HEK293 (cell line): Measurements from ENCODE around the gene GC.

ENCODE experiments used
- CTCF ChIA-PET: fragments of 350-600 bp; formaldehyde crosslinking; extraction: SDS; loops from one replicate; lab custom pipeline; 2021; ENCODE audit warnings: antibody characterized with exemption; lab: Yijun Ruan, JAX
- POLR2A ChIA-PET: fragments of 300-600 bp; formaldehyde crosslinking; extraction: SDS; loops from one replicate; lab custom pipeline; 2020; ENCODE audit warnings: antibody characterized with exemption, inconsistent platforms; lab: Yijun Ruan, JAX
- H3K27ac ChIP-seq: fragments of 200-500 bp; sonication (Bioruptor generic); 2 replicates; pipeline ENCODE4 v1.5.1; 2014; ENCODE audit warnings: low read depth, low read length, control low read depth, inconsistent platforms; ENCODE audit errors: extremely low read depth
- H3K36me3 ChIP-seq, 2 experiments: fragments of 200-500 bp in 1 of 2; sonication (Bioruptor generic) in 1 of 2; 1 replicate in 1 of 2; 2 replicates in 1 of 2; pipeline ENCODE4 v1.5.1; 2014 to 2017; ENCODE audit warnings: inconsistent platforms in 2 of 2, low read length in 2 of 2; ENCODE audit not compliant: control insufficient read depth in 2 of 2, insufficient read depth in 1 of 2
- H3K4me1 ChIP-seq: fragments of 200-500 bp; sonication (Bioruptor generic); 2 replicates; pipeline ENCODE4 v1.5.1; 2014; ENCODE audit warnings: mild to moderate bottlenecking, low read length, inconsistent platforms; ENCODE audit not compliant: control insufficient read depth, insufficient read depth
- H3K4me3 ChIP-seq: 2 replicates; pipeline ENCODE4 v1.5.1; 2011; ENCODE audit warnings: low read depth, mild to moderate bottlenecking, control low read depth, low read length, moderate library complexity
- H3K9me3 ChIP-seq: fragments of 200-500 bp; sonication (Bioruptor generic); 2 replicates; pipeline ENCODE4 v1.5.1; 2014; ENCODE audit warnings: low read depth, low read length, inconsistent platforms; ENCODE audit not compliant: control insufficient read depth, insufficient read depth
- ATF2 ChIP-seq: fragments of 450-650 bp; formaldehyde crosslinking; IDR thresholded peaks from 2 replicates; pipeline ENCODE4 v1.5.1; 2016; ENCODE audit warnings: missing biosample characterization, missing genetic modification characterization, low read depth
- ELK4 ChIP-seq: IDR thresholded peaks from 2 replicates; pipeline ENCODE4 v1.6.1; 2011; ENCODE audit warnings: mild to moderate bottlenecking, low read depth, low read length, borderline replicate concordance
- GLI4 ChIP-seq: fragments of 450-650 bp; formaldehyde crosslinking; IDR thresholded peaks from 2 replicates; pipeline ENCODE4 v1.5.1; 2016; ENCODE audit warnings: missing biosample characterization, missing genetic modification characterization
- GLIS2 ChIP-seq: fragments of 450-650 bp; formaldehyde crosslinking; IDR thresholded peaks from 2 replicates; pipeline ENCODE4 v1.5.1; 2016; ENCODE audit warnings: missing biosample characterization, missing genetic modification characterization
- HOXD13 ChIP-seq: sonication (generic); formaldehyde crosslinking; IDR thresholded peaks from 2 replicates; pipeline ENCODE4 v1.8.0; 2022; ENCODE audit warnings: missing genetic modification reagents, borderline replicate concordance
- REPIN1 ChIP-seq: fragments of 450-650 bp; formaldehyde crosslinking; IDR thresholded peaks from 2 replicates; pipeline ENCODE4 v1.5.1; 2017; ENCODE audit warnings: missing biosample characterization, missing genetic modification characterization, low read depth
- ZFP3 ChIP-seq: fragments of 450-650 bp; formaldehyde crosslinking; IDR thresholded peaks from 2 replicates; pipeline ENCODE4 v1.5.1; 2016; ENCODE audit warnings: low read depth, missing biosample characterization, missing genetic modification characterization
- ZFP41 ChIP-seq: fragments of 450-650 bp; formaldehyde crosslinking; IDR thresholded peaks from 2 replicates; pipeline ENCODE4 v1.5.1; 2016; ENCODE audit warnings: missing biosample characterization, missing genetic modification characterization, borderline replicate concordance
- ZFP69B ChIP-seq: fragments of 450-650 bp; formaldehyde crosslinking; IDR thresholded peaks from 2 replicates; pipeline ENCODE4 v1.5.1; 2016; ENCODE audit warnings: missing biosample characterization, missing genetic modification characterization
- ZNF146 ChIP-seq: fragments of 450-650 bp; formaldehyde crosslinking; IDR thresholded peaks from 2 replicates; pipeline ENCODE4 v1.5.1; 2016; ENCODE audit warnings: missing biosample characterization, missing genetic modification characterization
- ZNF155 ChIP-seq: fragments of 450-650 bp; formaldehyde crosslinking; IDR thresholded peaks from 2 replicates; pipeline ENCODE4 v1.5.1; 2016; ENCODE audit warnings: missing biosample characterization, missing genetic modification characterization
- ZNF157 ChIP-seq: fragments of 450-650 bp; formaldehyde crosslinking; IDR thresholded peaks from 2 replicates; pipeline ENCODE4 v1.5.1; 2016; ENCODE audit warnings: missing biosample characterization, missing genetic modification characterization
- ZNF16 ChIP-seq: fragments of 450-650 bp; formaldehyde crosslinking; IDR thresholded peaks from 2 replicates; pipeline ENCODE4 v1.5.1; 2016; ENCODE audit warnings: low read depth, missing biosample characterization, missing genetic modification characterization
- ZNF18 ChIP-seq: fragments of 450-650 bp; formaldehyde crosslinking; IDR thresholded peaks from 2 replicates; pipeline ENCODE4 v1.5.1; 2016; ENCODE audit warnings: missing biosample characterization, missing genetic modification characterization
- ZNF184 ChIP-seq: fragments of 450-650 bp; IDR thresholded peaks from 2 replicates; pipeline ENCODE4 v1.5.1; 2018; ENCODE audit warnings: missing biosample characterization, mild to moderate bottlenecking, missing genetic modification characterization
- ZNF223 ChIP-seq: fragments of 450-650 bp; formaldehyde crosslinking; IDR thresholded peaks from 2 replicates; pipeline ENCODE4 v1.5.1; 2016; ENCODE audit warnings: missing biosample characterization, missing genetic modification characterization
- ZNF266 ChIP-seq: fragments of 450-650 bp; formaldehyde crosslinking; IDR thresholded peaks from 2 replicates; pipeline ENCODE4 v1.5.1; 2016; ENCODE audit warnings: missing biosample characterization, missing genetic modification characterization, low read depth
- ZNF350 ChIP-seq: fragments of 450-650 bp; formaldehyde crosslinking; IDR thresholded peaks from 2 replicates; pipeline ENCODE4 v1.5.0; 2017; ENCODE audit warnings: missing biosample characterization, mild to moderate bottlenecking, missing genetic modification characterization
- ZNF560 ChIP-seq: fragments of 450-650 bp; formaldehyde crosslinking; IDR thresholded peaks from 2 replicates; pipeline ENCODE4 v1.5.1; 2017; ENCODE audit warnings: missing biosample characterization, missing genetic modification characterization, borderline replicate concordance
- ZNF768 ChIP-seq: fragments of 450-650 bp; formaldehyde crosslinking; IDR thresholded peaks from 2 replicates; pipeline ENCODE4 v1.5.1; 2018; ENCODE audit warnings: missing biosample characterization, mild to moderate bottlenecking, missing genetic modification characterization
- ZNF830 ChIP-seq: fragments of 450-650 bp; IDR thresholded peaks from 2 replicates; pipeline ENCODE4 v1.5.0; 2018; ENCODE audit warnings: missing biosample characterization, missing genetic modification characterization, low read depth, mild to moderate bottlenecking, moderate library complexity
- ZSCAN30 ChIP-seq: fragments of 450-650 bp; IDR thresholded peaks from 2 replicates; pipeline ENCODE4 v1.5.1; 2018; ENCODE audit warnings: missing biosample characterization, mild to moderate bottlenecking, missing genetic modification characterization, moderate library complexity
- ZXDB ChIP-seq: fragments of 450-650 bp; formaldehyde crosslinking; IDR thresholded peaks from 2 replicates; pipeline ENCODE4 v1.5.1; 2016; ENCODE audit warnings: missing biosample characterization, missing genetic modification characterization
- TF ChIP-seq, protein P1 (sequence below): fragments of 450-650 bp; formaldehyde crosslinking; IDR thresholded peaks from 2 replicates; pipeline ENCODE4 v1.5.1; 2016; ENCODE audit warnings: missing biosample characterization, missing genetic modification characterization
- TF ChIP-seq, protein P2 (sequence below): fragments of 450-650 bp; formaldehyde crosslinking; IDR thresholded peaks from 2 replicates; pipeline ENCODE4 v1.5.1; 2016; ENCODE audit warnings: missing biosample characterization, missing genetic modification characterization
- TF ChIP-seq, protein P3 (sequence below): fragments of 450-650 bp; formaldehyde crosslinking; IDR thresholded peaks from 2 replicates; pipeline ENCODE4 v1.5.1; 2016; ENCODE audit warnings: missing biosample characterization, missing genetic modification characterization

The GC gene

GRCh38 chr4:71827826-71828225, 43.9 kb upstream of the GC start:
- TF ChIP-seq ZNF18 (tag by site-specific recombination) (no peak), ZNF560 (tag by site-specific recombination) (no peak), ELK4 (no peak), ZFP69B (tag by site-specific recombination) (no peak), ZNF350 (tag by site-specific recombination) (no peak), GLIS2 (tag by site-specific recombination) (no peak), ZNF830 (tag by site-specific recombination) (no peak), HOXD13 (CRISPR knock-in tag) (no peak), ZFP41 (tag by site-specific recombination) (no peak), ZNF184 (tag by site-specific recombination) (no peak), ZNF16 (tag by site-specific recombination) (no peak), REPIN1 (tag by site-specific recombination) (no peak), ATF2 (tag by site-specific recombination) (no peak), ZNF157 (tag by site-specific recombination) (no peak), ZNF155 (tag by site-specific recombination) (no peak), ZXDB (tag by site-specific recombination) (no peak)
- TF ChIP-seq, protein P1, sequence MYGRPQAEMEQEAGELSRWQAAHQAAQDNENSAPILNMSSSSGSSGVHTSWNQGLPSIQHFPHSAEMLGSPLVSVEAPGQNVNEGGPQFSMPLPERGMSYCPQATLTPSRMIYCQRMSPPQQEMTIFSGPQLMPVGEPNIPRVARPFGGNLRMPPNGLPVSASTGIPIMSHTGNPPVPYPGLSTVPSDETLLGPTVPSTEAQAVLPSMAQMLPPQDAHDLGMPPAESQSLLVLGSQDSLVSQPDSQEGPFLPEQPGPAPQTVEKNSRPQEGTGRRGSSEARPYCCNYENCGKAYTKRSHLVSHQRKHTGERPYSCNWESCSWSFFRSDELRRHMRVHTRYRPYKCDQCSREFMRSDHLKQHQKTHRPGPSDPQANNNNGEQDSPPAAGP (tag by site-specific recombination): no peak
- H3K4me3 ChIP-seq: no peak overlapping the region
- no peaks in the 10 kb centered on the region for H3K4me1 ChIP-seq
- no peaks in the 10 kb centered on the region for H3K36me3 ChIP-seq
- no peak overlapping the region for H3K27ac ChIP-seq
- CTCF ChIA-PET: no interaction called here
- no peaks in the 10 kb centered on the region for H3K9me3 ChIP-seq
- POLR2A ChIA-PET: no interaction called here

DNA sequence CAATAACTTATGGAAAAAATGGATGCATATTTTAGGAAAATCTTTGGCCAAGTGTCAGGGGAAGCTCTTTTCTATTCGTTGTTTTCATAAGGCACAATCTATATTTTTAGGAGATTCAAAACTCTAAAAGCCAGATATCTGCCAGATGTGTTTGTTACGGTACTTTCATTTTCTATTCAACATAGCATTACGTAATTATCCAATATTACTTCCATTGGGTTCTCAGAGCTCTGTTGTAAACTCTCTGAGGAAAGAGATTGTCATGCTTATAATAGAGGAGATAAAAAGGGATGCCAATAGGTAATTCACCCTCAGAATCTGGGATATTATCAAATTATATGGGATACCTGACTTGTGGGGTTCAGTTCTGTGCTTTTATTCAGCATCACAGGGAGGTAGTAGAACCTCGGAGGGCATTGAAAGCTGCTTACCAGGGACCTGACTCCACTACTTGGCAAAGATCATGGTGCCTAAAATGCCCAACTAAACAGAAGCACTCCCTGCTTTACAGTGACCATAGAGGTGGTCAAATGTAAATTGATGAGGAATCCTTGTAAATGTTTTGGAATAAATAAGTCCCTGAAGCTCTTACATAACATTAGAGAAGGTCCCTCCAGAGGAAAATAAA, 32.9 kb upstream of the GC start:
- POLR2A ChIA-PET: no interaction called here
- no peaks in the 10 kb centered on the region for H3K9me3 ChIP-seq
- H3K4me1 ChIP-seq: no peaks in the 10 kb centered on the region
- CTCF ChIA-PET: no interaction called here
- no peak overlapping the region for H3K27ac ChIP-seq
- no peak for TF ChIP-seq ZNF266 (tag by site-specific recombination)
- TF ChIP-seq, protein P2, sequence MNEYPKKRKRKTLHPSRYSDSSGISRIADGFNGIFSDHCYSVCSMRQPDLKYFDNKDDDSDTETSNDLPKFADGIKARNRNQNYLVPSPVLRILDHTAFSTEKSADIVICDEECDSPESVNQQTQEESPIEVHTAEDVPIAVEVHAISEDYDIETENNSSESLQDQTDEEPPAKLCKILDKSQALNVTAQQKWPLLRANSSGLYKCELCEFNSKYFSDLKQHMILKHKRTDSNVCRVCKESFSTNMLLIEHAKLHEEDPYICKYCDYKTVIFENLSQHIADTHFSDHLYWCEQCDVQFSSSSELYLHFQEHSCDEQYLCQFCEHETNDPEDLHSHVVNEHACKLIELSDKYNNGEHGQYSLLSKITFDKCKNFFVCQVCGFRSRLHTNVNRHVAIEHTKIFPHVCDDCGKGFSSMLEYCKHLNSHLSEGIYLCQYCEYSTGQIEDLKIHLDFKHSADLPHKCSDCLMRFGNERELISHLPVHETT: no peak
- TF ChIP-seq ZSCAN30 (tag by site-specific recombination): no peak
- no peak for TF ChIP-seq ZFP3 (tag by site-specific recombination)
- TF ChIP-seq, protein P3, sequence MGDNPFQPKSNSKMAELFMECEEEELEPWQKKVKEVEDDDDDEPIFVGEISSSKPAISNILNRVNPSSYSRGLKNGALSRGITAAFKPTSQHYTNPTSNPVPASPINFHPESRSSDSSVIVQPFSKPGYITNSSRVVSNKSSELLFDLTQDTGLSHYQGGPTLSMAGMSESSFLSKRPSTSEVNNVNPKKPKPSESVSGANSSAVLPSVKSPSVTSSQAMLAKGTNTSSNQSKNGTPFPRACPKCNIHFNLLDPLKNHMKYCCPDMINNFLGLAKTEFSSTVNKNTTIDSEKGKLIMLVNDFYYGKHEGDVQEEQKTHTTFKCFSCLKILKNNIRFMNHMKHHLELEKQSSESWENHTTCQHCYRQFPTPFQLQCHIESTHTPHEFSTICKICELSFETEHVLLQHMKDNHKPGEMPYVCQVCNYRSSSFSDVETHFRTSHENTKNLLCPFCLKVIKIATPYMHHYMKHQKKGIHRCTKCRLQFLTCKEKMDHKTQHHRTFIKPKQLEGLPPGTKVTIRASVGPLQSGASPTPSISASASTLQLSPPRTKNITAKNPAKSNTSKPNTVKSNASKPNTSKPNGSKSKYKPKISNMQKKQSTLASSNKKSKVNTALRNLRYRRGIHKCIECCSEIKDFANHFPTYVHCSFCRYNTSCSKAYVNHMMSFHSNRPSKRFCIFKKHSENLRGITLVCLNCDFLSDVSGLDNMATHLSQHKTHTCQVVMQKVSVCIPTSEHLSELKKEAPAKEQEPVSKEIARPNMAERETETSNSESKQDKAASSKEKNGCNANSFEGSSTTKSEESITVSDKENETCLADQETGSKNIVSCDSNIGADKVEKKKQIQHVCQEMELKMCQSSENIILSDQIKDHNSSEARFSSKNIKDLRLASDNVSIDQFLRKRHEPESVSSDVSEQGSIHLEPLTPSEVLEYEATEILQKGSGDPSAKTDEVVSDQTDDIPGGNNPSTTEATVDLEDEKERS (tag by site-specific recombination): no peak
- TF ChIP-seq ZNF768 (tag by site-specific recombination): no peak
- no peak for TF ChIP-seq ZNF223 (tag by site-specific recombination)
- no peak for TF ChIP-seq ZNF146 (tag by site-specific recombination)
- TF ChIP-seq GLI4 (tag by site-specific recombination): no peak
- no peak overlapping the region for H3K4me3 ChIP-seq
- no peaks in the 10 kb centered on the region for H3K36me3 ChIP-seq
